ENCODE data around the gene ZBTB9.

DNA sequence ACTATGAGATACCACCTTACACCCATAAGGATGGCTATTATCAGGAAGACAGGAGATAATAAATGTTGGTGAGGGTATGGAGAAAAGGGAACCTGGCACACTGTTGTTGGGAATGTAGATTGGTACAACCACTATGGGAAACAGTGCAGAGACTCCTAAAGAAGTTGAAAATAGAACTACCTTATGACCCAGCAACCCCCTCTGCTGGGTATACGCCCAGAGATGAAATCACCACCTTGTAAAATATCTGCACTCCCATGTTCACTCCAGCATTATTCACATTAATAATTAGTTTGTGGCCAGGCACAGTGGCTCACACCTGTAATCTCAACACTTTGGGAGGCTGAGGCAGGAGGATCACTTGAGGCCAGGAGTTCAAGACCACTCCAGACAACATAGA is 26.8 kb downstream of the ZBTB9 start:
- TF ChIP-seq, protein P1, sequence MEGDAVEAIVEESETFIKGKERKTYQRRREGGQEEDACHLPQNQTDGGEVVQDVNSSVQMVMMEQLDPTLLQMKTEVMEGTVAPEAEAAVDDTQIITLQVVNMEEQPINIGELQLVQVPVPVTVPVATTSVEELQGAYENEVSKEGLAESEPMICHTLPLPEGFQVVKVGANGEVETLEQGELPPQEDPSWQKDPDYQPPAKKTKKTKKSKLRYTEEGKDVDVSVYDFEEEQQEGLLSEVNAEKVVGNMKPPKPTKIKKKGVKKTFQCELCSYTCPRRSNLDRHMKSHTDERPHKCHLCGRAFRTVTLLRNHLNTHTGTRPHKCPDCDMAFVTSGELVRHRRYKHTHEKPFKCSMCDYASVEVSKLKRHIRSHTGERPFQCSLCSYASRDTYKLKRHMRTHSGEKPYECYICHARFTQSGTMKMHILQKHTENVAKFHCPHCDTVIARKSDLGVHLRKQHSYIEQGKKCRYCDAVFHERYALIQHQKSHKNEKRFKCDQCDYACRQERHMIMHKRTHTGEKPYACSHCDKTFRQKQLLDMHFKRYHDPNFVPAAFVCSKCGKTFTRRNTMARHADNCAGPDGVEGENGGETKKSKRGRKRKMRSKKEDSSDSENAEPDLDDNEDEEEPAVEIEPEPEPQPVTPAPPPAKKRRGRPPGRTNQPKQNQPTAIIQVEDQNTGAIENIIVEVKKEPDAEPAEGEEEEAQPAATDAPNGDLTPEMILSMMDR (IDR thresholded peaks at IDR 0.05): no peak
- no peak for TF ChIP-seq POLR2AphosphoS5 (IDR thresholded peaks at IDR 0.05; ENCODE audit: insufficient read depth in 1 of 2, low read depth in 1 of 2)

Data from vagina (tissue), 2 donors.